Tibial artery (tissue), 4 donors: ENCODE results near the gene AIF1.

Experiments used
- DNase-seq, 2 donors: peaks; one replicate each; pipeline ENCODE4 v3.0.0-alpha.2; 2019
- H3K27ac ChIP-seq, 2 donors: fragments of 200-600 bp; sonication (generic) in 1 of 2; 1 replicate in 1 of 2; 2 replicates in 1 of 2; pipeline ENCODE4 v1.5.1; 2018 to 2019; ENCODE audit warnings: mild to moderate bottlenecking in 1 of 2
- H3K27me3 ChIP-seq, 2 donors: fragments of 200-600 bp; sonication (generic) in 1 of 2; one replicate each; pipeline versions ENCODE4 v1.5.1 to v1.6.0; 2016 to 2019
- H3K36me3 ChIP-seq, 3 donors: fragments of 200-600 bp; sonication (generic) in 2 of 3; one replicate each; pipeline ENCODE4 v1.5.1; 2016 to 2019; ENCODE audit warnings: mild to moderate bottlenecking in 2 of 3
- H3K4me1 ChIP-seq, 4 donors: fragments of 200-600 bp; sonication (generic) in 2 of 4; 1 replicate in 3 of 4; 2 replicates in 1 of 4; pipeline ENCODE4 v1.5.1; 2016 to 2019
- H3K4me3 ChIP-seq, 2 donors: fragments of 200-600 bp; sonication (generic) in 1 of 2; 1 replicate in 1 of 2; 2 replicates in 1 of 2; pipeline ENCODE4 v1.5.1; 2018 to 2019; ENCODE audit warnings: mild to moderate bottlenecking in 2 of 2
- H3K9me3 ChIP-seq, 3 donors: fragments of 200-600 bp; sonication (generic) in 1 of 3; one replicate each; pipeline ENCODE4 v1.5.1; 2016 to 2019
- CTCF ChIP-seq, 2 experiments: fragments of 200-600 bp in 1 of 2; fragments of 450-650 bp in 1 of 2; IDR thresholded peaks; one replicate each; pipeline ENCODE4 v1.5.1; 2017 to 2019; ENCODE audit warnings: antibody characterized with exemption in 2 of 2, mild to moderate bottlenecking in 1 of 2, moderate library complexity in 1 of 2
- intact Hi-C: fragments of 100-400 bp; cut with DNase I; formaldehyde crosslinking; loops from one replicate; pipeline ENCODE4 v1.15.0; 2023; ENCODE audit warnings: low total_unique reads

Gene AIF1

GRCh38 chr6:31621320-31621939 lies 6.4 kb downstream of the AIF1 start:
- H3K4me1 ChIP-seq = peaks cover 0 to 16% (median 7%) of the 10 kb centered on the region in 4 donors
- no peak for DNase-seq
- TF ChIP-seq CTCF (IDR thresholded peaks at IDR 0.05) = no peak
- peaks cover 26 to 32% (median 30%) of the 10 kb centered on the region in 3 donors for H3K36me3 ChIP-seq
- no peaks in the 10 kb centered on the region for H3K27me3 ChIP-seq
- peak overlapping the region; percentile 63 to 79 for H3K4me3 ChIP-seq
- no peaks in the 10 kb centered on the region for H3K9me3 ChIP-seq
- H3K27ac ChIP-seq = peak overlapping the region; percentile 90 to 91
- intact Hi-C loops = no loop called here

- no peak for DNase-seq
- H3K4me3 ChIP-seq = peak overlapping the region; percentile 63 to 79
- H3K27ac ChIP-seq = peak overlapping the region; percentile 90 to 91
- intact Hi-C loops = no loop called here
- peaks cover 32 to 38% (median 36%) of the 10 kb centered on the region in 3 donors for H3K36me3 ChIP-seq
- no peaks in the 10 kb centered on the region for H3K9me3 ChIP-seq
- peaks cover 0 to 16% (median 7%) of the 10 kb centered on the region in 4 donors for H3K4me1 ChIP-seq
- TF ChIP-seq CTCF (IDR thresholded peaks at IDR 0.05) = no peak
- H3K27me3 ChIP-seq = no peaks in the 10 kb centered on the region
Measured at GRCh38 chr6:31621991-31622390, 7.0 kb downstream of the AIF1 start.

- peaks cover 39 to 45% (median 43%) of the 10 kb centered on the region in 3 donors for H3K36me3 ChIP-seq
- H3K4me3 ChIP-seq = no peak overlapping the region
- H3K27ac ChIP-seq = peak overlapping the region; percentile 90 to 91
- H3K27me3 ChIP-seq = no peaks in the 10 kb centered on the region
- no peak for TF ChIP-seq CTCF (IDR thresholded peaks at IDR 0.05)
- no peaks in the 10 kb centered on the region for H3K9me3 ChIP-seq
- H3K4me1 ChIP-seq = peaks cover 0 to 16% (median 7%) of the 10 kb centered on the region in 4 donors
- intact Hi-C loops = no loop called here
- no peak for DNase-seq
Measured at GRCh38 chr6:31622684-31623091, 7.7 kb downstream of the AIF1 start.

GRCh38 chr6:31624070-31624469 lies 9.0 kb downstream of the AIF1 start:
- Histone ChIP-seq H3K9me3 (no peaks in the 10 kb centered on the region), H3K36me3 (peaks cover 53 to 59% (median 57%) of the 10 kb centered on the region in 3 donors), H3K4me3 (no peak overlapping the region), H3K27ac (no peak overlapping the region), H3K4me1 (peaks cover 0 to 16% (median 7%) of the 10 kb centered on the region in 4 donors), H3K27me3 (no peaks in the 10 kb centered on the region)
- intact Hi-C loops = no loop called here
- TF ChIP-seq CTCF (IDR thresholded peaks at IDR 0.05) = no peak
- DNase-seq = no peak

- Histone ChIP-seq H3K27ac (no peak overlapping the region), H3K4me3 (no peak overlapping the region), H3K4me1 (peaks cover 0 to 11% (median 4%) of the 10 kb centered on the region in 4 donors), H3K27me3 (no peaks in the 10 kb centered on the region), H3K36me3 (peaks cover 79 to 88% (median 85%) of the 10 kb centered on the region in 3 donors), H3K9me3 (no peaks in the 10 kb centered on the region)
- TF ChIP-seq CTCF (IDR thresholded peaks at IDR 0.05) = no peak
- no peak for DNase-seq
- intact Hi-C loops = no loop called here
Measured at GRCh38 chr6:31626952-31627351, 11.9 kb downstream of the AIF1 start.
